Gastroesophageal sphincter (tissue), 4 donors: ENCODE measurements around the gene MAGEA4. TPM values are rescaled to one million over a fixed set of nuclear protein-coding genes. Genes with fewer than 3 reads are reported as not detected.

Experiments
- ATAC-seq: fragments of 150-250 bp; one replicate; pipeline ENCODE4 v1.9.1; 2016; ENCODE audit warnings: mild to moderate bottlenecking, moderate library complexity
- H3K27ac ChIP-seq, 4 donors: fragments of 200-600 bp; sonication (generic) in 3 of 4; 1 replicate in 3 of 4; 2 replicates in 1 of 4; pipeline ENCODE4 v1.5.1; 2016 to 2019
- H3K27me3 ChIP-seq: fragments of 200-600 bp; sonication (generic); one replicate; pipeline ENCODE4 v1.5.1; 2019
- H3K36me3 ChIP-seq, 2 donors: fragments of 200-600 bp; sonication (generic); one replicate each; pipeline ENCODE4 v1.5.1; 2019; ENCODE audit warnings: control low read depth in 1 of 2
- H3K4me1 ChIP-seq, 3 donors: fragments of 200-600 bp; sonication (generic); 1 replicate in 2 of 3; 2 replicates in 1 of 3; pipeline ENCODE4 v1.5.1; 2016 to 2019; ENCODE audit warnings: control low read depth in 2 of 3
- H3K4me3 ChIP-seq, 2 donors: fragments of 200-600 bp; sonication (generic); one replicate each; pipeline ENCODE4 v1.5.1; 2019; ENCODE audit warnings: mild to moderate bottlenecking in 1 of 2, moderate library complexity in 1 of 2
- H3K9me3 ChIP-seq, 3 donors: fragments of 200-600 bp; sonication (generic); one replicate each; pipeline ENCODE4 v1.5.1; 2017 to 2019; ENCODE audit warnings: control low read depth in 2 of 3
- CTCF ChIP-seq, 4 experiments: fragments of 200-600 bp in 2 of 4; fragments of 450-650 bp in 2 of 4; sonication (generic) in 1 of 4; IDR thresholded peaks; one replicate each; pipeline ENCODE4 v1.5.1; 2017 to 2019; ENCODE audit warnings: antibody characterized with exemption in 4 of 4, mild to moderate bottlenecking in 2 of 4, moderate library complexity in 2 of 4
- EP300 ChIP-seq: sonication (generic); formaldehyde crosslinking; IDR thresholded peaks from one replicate; pipeline ENCODE4 v1.6.1; 2017; ENCODE audit warnings: antibody characterized with exemption, mild to moderate bottlenecking
- POLR2A ChIP-seq, 2 donors: fragments of 450-650 bp; IDR thresholded peaks; one replicate each; pipeline ENCODE4 v1.6.1; 2017; ENCODE audit warnings: antibody characterized with exemption in 2 of 2, mild to moderate bottlenecking in 2 of 2, moderate library complexity in 1 of 2
- POLR2AphosphoS5 ChIP-seq: sonication (generic); formaldehyde crosslinking; IDR thresholded peaks from one replicate; pipeline ENCODE4 v1.6.1; 2017; ENCODE audit warnings: antibody characterized with exemption
- WGBS, 2 donors: methylation state at CpG; one replicate each; pipeline ENCODE4 v1.1.5; 2018; ENCODE audit warnings: low coverage in 1 of 2; 5-methylcytosine and 5-hydroxymethylcytosine counted together
- total RNA-seq, 4 donors: library from RNA; depleted of rRNA; stranded (reverse); fragments of >200 nt; gene quantifications; one replicate each; pipeline ENCODE4 v1.1.0, GENCODE V29; 2016

MAGEA4 gene
- total RNA-seq, 4 donors from 2014 or later, result not detected

GRCh38 chrX:151896734-151897474 is 15.8 kb upstream of the MAGEA4 start:
- no peak for TF ChIP-seq POLR2AphosphoS5
- no peak for TF ChIP-seq CTCF (IDR thresholded peaks at IDR 0.05)
- no peak for TF ChIP-seq POLR2A (IDR thresholded peaks at IDR 0.05)
- no peak for TF ChIP-seq EP300
- 55 to 71% methylated on average over 4 to 5 of the region's 5 CpGs for WGBS, 2 donors

GRCh38 chrX:151899622-151900021 is 13.1 kb upstream of the MAGEA4 start:
- 83 to 100% methylated on average over 1 to 2 of the region's 2 CpGs for WGBS, 2 donors
- H3K4me1 ChIP-seq, result no peaks in the 10 kb centered on the region
- no peak overlapping the region for H3K4me3 ChIP-seq
- TF ChIP-seq CTCF (IDR thresholded peaks at IDR 0.05), result no peak
- no peak for TF ChIP-seq POLR2A (IDR thresholded peaks at IDR 0.05)
- TF ChIP-seq POLR2AphosphoS5, result no peak
- TF ChIP-seq EP300, result no peak
- no peak overlapping the region for H3K27ac ChIP-seq
- H3K36me3 ChIP-seq, result no peaks in the 10 kb centered on the region
- no peaks in the 10 kb centered on the region for H3K9me3 ChIP-seq
- no peak for ATAC-seq
- H3K27me3 ChIP-seq, result no peaks in the 10 kb centered on the region

More at GRCh38 chrX:151896734-151897474, 15.8 kb upstream of the MAGEA4 start:
- Histone ChIP-seq H3K36me3 (no peaks in the 10 kb centered on the region), H3K27ac (no peak overlapping the region), H3K27me3 (no peaks in the 10 kb centered on the region), H3K4me3 (no peak overlapping the region), H3K9me3 (no peaks in the 10 kb centered on the region), H3K4me1 (no peaks in the 10 kb centered on the region)
- no peak for ATAC-seq

- TF ChIP-seq POLR2A (IDR thresholded peaks at IDR 0.05) (no peak), CTCF (IDR thresholded peaks at IDR 0.05) (no peak), POLR2AphosphoS5 (no peak), EP300 (no peak)
- no peak for ATAC-seq
- Histone ChIP-seq H3K36me3 (no peaks in the 10 kb centered on the region), H3K27me3 (no peaks in the 10 kb centered on the region), H3K4me1 (no peaks in the 10 kb centered on the region), H3K4me3 (no peak overlapping the region), H3K9me3 (no peaks in the 10 kb centered on the region), H3K27ac (no peak overlapping the region)
- WGBS, 2 donors, result 56% methylated on average over 1 of the region's 1 CpG; no CpG with 5 or more reads in 1 of the 2 donors
Observed at GRCh38 chrX:151901826-151902225, 10.9 kb upstream of the MAGEA4 start.

- WGBS, 2 donors, result 68 to 78% methylated on average over 3 of the region's 6 CpGs
- Histone ChIP-seq H3K4me3 (no peak overlapping the region), H3K36me3 (no peaks in the 10 kb centered on the region), H3K27ac (peak overlapping the region in 1 of 4 donors; percentile 1), H3K4me1 (no peaks in the 10 kb centered on the region), H3K27me3 (no peaks in the 10 kb centered on the region), H3K9me3 (no peaks in the 10 kb centered on the region)
- ATAC-seq, result peak; percentile 90
- no peak for TF ChIP-seq EP300
- TF ChIP-seq POLR2A (IDR thresholded peaks at IDR 0.05), result no peak
- TF ChIP-seq CTCF (IDR thresholded peaks at IDR 0.05), result no peak
- TF ChIP-seq POLR2AphosphoS5, result no peak
Observed at GRCh38 chrX:151902813-151903591, 9.7 kb upstream of the MAGEA4 start.
